PC-9 (cell line): ENCODE results near the gene CRY2. TPM values are rescaled to one million over a fixed set of nuclear protein-coding genes. Genes with fewer than 3 reads are reported as not detected.
"Not testable (repeated sequence)": the region's sequence is repeated elsewhere in the genome, so short reads cannot be mapped to it uniquely, and the experiment has no call there.

ENCODE experiments used
- BruUV-seq: library from RNA; stranded (reverse); fragments of 400-500 nt; replicated peaks from 2 replicates; lab custom pipeline; 2021; lab: Mats Ljungman, UMichigan
- CTCF ChIA-PET: fragments of 300-600 bp; sonication (Branson Sonifier 250); formaldehyde crosslinking; loops from one replicate; lab custom pipeline; 2022; ENCODE audit warnings: antibody characterized with exemption; lab: Charles Lee
- POLR2A ChIA-PET: fragments of 300-600 bp; sonication (Branson Sonifier 250); formaldehyde crosslinking; loops from one replicate; lab custom pipeline; 2022; ENCODE audit warnings: antibody characterized with exemption; ENCODE audit not compliant: unreplicated experiment; lab: Charles Lee
- DNase-seq, 2 experiments: peaks; one replicate each; pipeline versions ENCODE4 v3.0.0 to v3.0.0-alpha.2; 2015 to 2022; ENCODE audit warnings: mixed read lengths in 1 of 2
- H2AFZ ChIP-seq: fragments of 200-600 bp; sonication (generic); 2 replicates; pipeline ENCODE4 v1.8.1; 2017; ENCODE audit warnings: antibody characterized with exemption
- H3F3A ChIP-seq: fragments of 200-600 bp; sonication (generic); 2 replicates; pipeline ENCODE4 v1.8.1; 2017; ENCODE audit warnings: antibody characterized with exemption, mild to moderate bottlenecking, low read depth; ENCODE audit not compliant: insufficient read depth
- H3K27ac ChIP-seq: fragments of 200-600 bp; sonication (generic); 2 replicates; pipeline ENCODE4 v1.6.1; 2016; ENCODE audit warnings: mixed run types
- H3K27me3 ChIP-seq: fragments of 200-600 bp; sonication (generic); 2 replicates; pipeline ENCODE4 v1.6.1; 2016; ENCODE audit warnings: low read depth, mixed run types; ENCODE audit not compliant: insufficient read depth
- H3K36me3 ChIP-seq: fragments of 200-600 bp; sonication (generic); 2 replicates; pipeline ENCODE4 v1.6.1; 2016; ENCODE audit warnings: low read depth, mixed run types
- H3K4me1 ChIP-seq: fragments of 200-600 bp; sonication (generic); replicated peaks from 2 replicates; pipeline ENCODE4 v1.6.1; 2016; ENCODE audit warnings: mixed run types; ENCODE audit not compliant: insufficient read depth
- H3K4me2 ChIP-seq: fragments of 200-600 bp; sonication (generic); 2 replicates; pipeline ENCODE4 v1.6.1; 2017; ENCODE audit warnings: mixed run types
- H3K4me3 ChIP-seq: fragments of 200-600 bp; sonication (generic); 2 replicates; pipeline ENCODE4 v1.6.1; 2016; ENCODE audit warnings: mixed run types
- H3K79me2 ChIP-seq: fragments of 200-600 bp; sonication (generic); 2 replicates; pipeline ENCODE4 v1.6.1; 2017; ENCODE audit warnings: low read depth, mixed run types
- H3K9me2 ChIP-seq: fragments of 200-600 bp; sonication (generic); 2 replicates; pipeline ENCODE4 v1.8.1; 2017; ENCODE audit warnings: mild to moderate bottlenecking; ENCODE audit not compliant: insufficient read depth
- H3K9me3 ChIP-seq: fragments of 200-600 bp; sonication (generic); 2 replicates; pipeline ENCODE4 v1.8.1; 2016; ENCODE audit warnings: low read depth; ENCODE audit not compliant: insufficient read depth
- H4K20me1 ChIP-seq: fragments of 200-600 bp; sonication (generic); 2 replicates; pipeline ENCODE4 v1.8.1; 2017; ENCODE audit not compliant: insufficient read depth
- CTCF ChIP-seq: fragments of 200-600 bp; sonication (generic); conservative IDR thresholded peaks from 2 replicates; pipeline ENCODE4 v1.6.1; 2017; ENCODE audit warnings: mixed run types, antibody characterized with exemption, mild to moderate bottlenecking, moderate library complexity
- EZH2 ChIP-seq: fragments of 200-600 bp; sonication (generic); IDR thresholded peaks from 2 replicates; pipeline ENCODE4 v1.8.0; 2017; ENCODE audit warnings: antibody characterized with exemption, low read depth
- intact Hi-C: fragments of 100-400 bp; cut with micrococcal nuclease; formaldehyde crosslinking; loops from one replicate; pipeline ENCODE4 v1.10.0; 2022; ENCODE audit not compliant: unreplicated experiment
- total RNA-seq: library from RNA; stranded (reverse); gene quantifications from 2 replicates; pipeline ENCODE4 v1.2.3, GENCODE V29; 2021

Gene CRY2
- total RNA-seq, 1 experiment from 2014 or later = 17.5 TPM

- Histone ChIP-seq H3K27me3 (no peaks in the 10 kb centered on the region), H3K4me3 (no peak overlapping the region), H3K4me2 (no peak overlapping the region), H4K20me1 (no peaks in the 10 kb centered on the region), H3K4me1 (peaks cover 27% of the 10 kb centered on the region), H3K79me2 (no peaks in the 10 kb centered on the region), H3K9me2 (no peaks in the 10 kb centered on the region), H3F3A (peaks cover 18% of the 10 kb centered on the region; the same call in 1 of the 2 replicates), H3K27ac (no peak overlapping the region), H3K36me3 (no peaks in the 10 kb centered on the region), H2AFZ (no peak overlapping the region), H3K9me3 (no peaks in the 10 kb centered on the region)
- BruUV-seq = no TSS peak
- TF ChIP-seq EZH2 (no peak), CTCF (no peak)
- CTCF ChIA-PET = no interaction called here
- DNase-seq = no peak
- intact Hi-C loops = no loop called here
- POLR2A ChIA-PET = no interaction called here
Measured at GRCh38 chr11:45820211-45820857, 26.9 kb upstream of the CRY2 start.

- H3F3A ChIP-seq = peaks cover 18% of the 10 kb centered on the region; the same call in 1 of the 2 replicates
- CTCF ChIA-PET, H3K79me2 ChIP-seq, BruUV-seq, H3K4me2 ChIP-seq, H3K36me3 ChIP-seq, H3K4me3 ChIP-seq, H3K27ac ChIP-seq, H2AFZ ChIP-seq, DNase-seq, intact Hi-C loops, H3K9me2 ChIP-seq, POLR2A ChIA-PET, H3K9me3 ChIP-seq, H4K20me1 ChIP-seq: not testable (repeated sequence)
- peaks cover 24% of the 10 kb centered on the region; the same call in 1 of the 2 replicates for H3K27me3 ChIP-seq
- peaks cover 27% of the 10 kb centered on the region for H3K4me1 ChIP-seq
Measured at GRCh38 chr11:45826492-45826891, 20.8 kb upstream of the CRY2 start.

GRCh38 chr11:45827123-45827522 lies 20.2 kb upstream of the CRY2 start:
- peaks cover 18% of the 10 kb centered on the region; the same call in 1 of the 2 replicates for H3F3A ChIP-seq
- TF ChIP-seq CTCF = no peak
- no peak overlapping the region for H3K27ac ChIP-seq
- BruUV-seq = no TSS peak
- H3K79me2 ChIP-seq = no peaks in the 10 kb centered on the region
- peaks cover 24% of the 10 kb centered on the region for H3K4me1 ChIP-seq
- no peaks in the 10 kb centered on the region for H3K9me3 ChIP-seq
- no peaks in the 10 kb centered on the region for H3K36me3 ChIP-seq
- no peaks in the 10 kb centered on the region for H4K20me1 ChIP-seq
- CTCF ChIA-PET = no interaction called here
- intact Hi-C loops = no loop called here
- H3K4me3 ChIP-seq = no peak overlapping the region
- POLR2A ChIA-PET = no interaction called here
- no peaks in the 10 kb centered on the region for H3K9me2 ChIP-seq
- DNase-seq = no peak
- H2AFZ ChIP-seq = no peak overlapping the region
- H3K4me2 ChIP-seq = no peak overlapping the region
- H3K27me3 ChIP-seq = peaks cover 24% of the 10 kb centered on the region; the same call in 1 of the 2 replicates
